NCI-H1694 (cell line): ENCODE data around the gene SH3RF1.

Experiments used
- DNase-seq: peaks from one replicate; lab custom pipeline; 2025; lab: John Stamatoyannopoulos, UW

SH3RF1 gene

GRCh38 chr4:169251291-169252235 is 19.2 kb downstream of the SH3RF1 start:
- DNase-seq = no peak

- DNase-seq = no peak
Measured at GRCh38 chr4:169250796-169251195, 20.0 kb downstream of the SH3RF1 start.

GRCh38 chr4:169249999-169250398 is 20.8 kb downstream of the SH3RF1 start:
- no peak for DNase-seq

GRCh38 chr4:169249214-169249973 is 21.4 kb downstream of the SH3RF1 start:
- DNase-seq = no peak

- no peak for DNase-seq
Measured at GRCh38 chr4:169248645-169249044, 22.1 kb downstream of the SH3RF1 start.

- no peak for DNase-seq
Measured at GRCh38 chr4:169246957-169247396, 23.8 kb downstream of the SH3RF1 start.

GRCh38 chr4:169246279-169246678 is 24.5 kb downstream of the SH3RF1 start:
- DNase-seq = no peak

- DNase-seq = no peak
Measured at GRCh38 chr4:169245061-169245460, 25.7 kb downstream of the SH3RF1 start.

- no peak for DNase-seq
Measured at GRCh38 chr4:169243825-169244609, 26.7 kb downstream of the SH3RF1 start.

- DNase-seq = no peak
Measured at GRCh38 chr4:169241464-169241863, 29.3 kb downstream of the SH3RF1 start.

- no peak for DNase-seq
Measured at GRCh38 chr4:169239221-169239905, 31.4 kb downstream of the SH3RF1 start.

- DNase-seq = peak; percentile 12
Measured at GRCh38 chr4:169238445-169238844, 32.3 kb downstream of the SH3RF1 start.

- peak; percentile 87 for DNase-seq
Measured at GRCh38 chr4:169236873-169237626, 33.7 kb downstream of the SH3RF1 start.

- DNase-seq = no peak
Measured at GRCh38 chr4:169236078-169236477, 34.7 kb downstream of the SH3RF1 start.

GRCh38 chr4:169234137-169234855 is 36.5 kb downstream of the SH3RF1 start:
- DNase-seq = no peak

GRCh38 chr4:169233691-169234090 is 37.1 kb downstream of the SH3RF1 start:
- DNase-seq = peak; percentile 51

GRCh38 chr4:169231647-169232262 is 39.0 kb downstream of the SH3RF1 start:
- DNase-seq = no peak

- no peak for DNase-seq
Measured at GRCh38 chr4:169229571-169230028, 41.2 kb downstream of the SH3RF1 start.

- no peak for DNase-seq
Measured at GRCh38 chr4:169228076-169228475, 42.7 kb downstream of the SH3RF1 start.

GRCh38 chr4:169226565-169226964 is 44.2 kb downstream of the SH3RF1 start:
- no peak for DNase-seq
